Measurements from ENCODE around the gene SMIM22. TPM values are rescaled to one million over a fixed set of nuclear protein-coding genes. Genes with fewer than 3 reads are reported as not detected.
"Not testable (repeated sequence)": the region's sequence is repeated elsewhere in the genome, so short reads cannot be mapped to it uniquely, and the experiment has no call there.

The SMIM22 gene
- total RNA-seq, 1 donor from 2014 or later: 194 TPM

DNA sequence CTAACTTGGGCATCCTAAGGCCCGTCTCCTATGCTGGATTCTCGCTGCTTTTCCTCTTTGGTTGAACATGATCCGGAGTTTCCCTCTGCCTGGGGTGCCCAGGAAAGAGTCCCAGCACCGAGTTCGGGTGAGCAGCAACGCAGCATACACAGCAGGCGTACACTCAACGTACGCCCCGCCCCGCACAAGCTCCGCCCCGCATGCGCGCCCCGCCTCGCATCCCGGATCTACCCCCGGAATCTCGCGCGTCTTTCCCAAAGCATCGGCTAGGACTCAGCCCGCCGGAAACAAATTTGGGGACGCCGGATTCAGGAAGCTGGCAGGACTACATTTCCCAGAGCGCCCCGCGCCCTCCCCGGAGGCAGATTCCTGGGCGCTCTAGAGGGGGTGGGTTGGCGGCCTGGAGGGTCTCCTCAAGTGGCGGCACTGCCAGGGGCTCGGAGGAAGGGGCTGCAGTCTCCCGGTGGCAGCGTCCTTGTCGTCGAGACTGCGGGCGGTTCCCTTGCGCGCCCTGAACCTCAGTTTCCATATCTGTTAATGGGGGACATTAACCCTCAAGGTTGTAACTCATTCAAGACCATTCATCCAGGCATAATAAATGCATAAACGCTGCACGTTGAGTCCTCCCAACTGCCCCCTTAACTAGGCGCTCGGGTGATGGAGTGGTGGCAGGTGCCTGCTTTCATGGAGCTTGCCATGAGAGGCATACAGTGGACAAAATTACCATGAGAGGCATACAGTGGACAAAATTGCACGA, 26.4 kb upstream of the SMIM22 start:
- peak; percentile 98 for DNase-seq (ENCODE audit: low spot score)

DNA sequence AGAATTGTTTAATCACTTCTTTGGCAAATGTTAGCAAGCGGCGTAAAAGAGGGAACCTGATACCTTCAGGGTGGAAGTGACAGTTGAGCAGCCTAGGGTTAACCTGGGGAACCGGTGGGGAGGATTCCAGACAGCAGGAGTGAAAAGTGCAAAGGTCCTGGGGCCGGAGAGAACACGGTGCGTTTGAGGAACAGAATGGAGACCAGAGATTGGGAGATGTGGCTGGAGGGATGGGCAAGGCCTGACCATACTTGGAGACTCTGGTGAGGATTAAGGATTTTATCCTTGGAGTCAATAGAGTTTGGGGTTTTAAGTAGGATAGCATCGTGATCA, 25.9 kb upstream of the SMIM22 start:
- no peak for DNase-seq (ENCODE audit: low spot score)

DNA sequence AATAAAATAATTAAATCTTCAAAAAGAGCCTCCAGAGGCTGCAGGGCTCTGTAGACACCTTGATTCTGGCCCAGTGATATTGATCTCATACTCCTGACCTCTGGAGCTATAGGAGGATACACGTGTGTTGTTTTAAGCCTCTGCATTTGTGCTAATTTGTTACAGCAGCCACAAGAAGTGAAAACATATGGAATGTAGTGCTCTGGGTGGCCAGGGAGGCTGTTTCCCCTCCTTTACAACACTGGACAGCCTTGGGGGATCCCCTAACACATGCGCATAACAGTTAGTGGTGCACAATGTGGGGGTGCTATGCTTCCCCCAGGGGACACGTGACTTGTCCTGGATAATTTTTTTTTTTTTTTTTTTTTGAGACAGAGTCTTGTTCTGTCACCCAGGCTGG, 23.5 kb upstream of the SMIM22 start:
- no peak for DNase-seq (ENCODE audit: low spot score)

- no peak for DNase-seq (ENCODE audit: low spot score)
These were observed 22.8 kb upstream of the SMIM22 start for GRCh38 chr16:4772351-4772750.

DNA sequence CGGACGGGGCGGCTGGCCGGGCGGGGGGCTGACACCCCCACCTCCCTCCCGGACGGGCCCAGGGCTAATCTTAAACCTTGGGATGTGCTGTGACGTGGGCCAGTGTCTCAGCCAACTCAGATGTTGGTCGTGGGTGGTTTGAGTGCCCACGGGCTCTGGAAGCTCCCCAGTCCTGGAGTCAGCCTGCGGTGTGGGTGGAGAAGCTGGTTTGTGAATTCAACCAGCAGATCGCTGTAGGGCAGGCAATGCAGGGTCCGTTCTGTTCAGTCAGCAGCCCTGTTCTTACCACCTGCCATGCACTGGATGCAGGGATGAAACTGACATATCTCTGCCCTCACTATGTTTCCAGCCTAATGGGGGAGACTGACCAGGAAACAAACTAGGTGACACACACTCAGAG, 20.2 kb upstream of the SMIM22 start:
- DNase-seq (ENCODE audit: low spot score): no peak

- no peak for DNase-seq (ENCODE audit: low spot score)
These were observed 18.9 kb upstream of the SMIM22 start for GRCh38 chr16:4776141-4776705.

DNA sequence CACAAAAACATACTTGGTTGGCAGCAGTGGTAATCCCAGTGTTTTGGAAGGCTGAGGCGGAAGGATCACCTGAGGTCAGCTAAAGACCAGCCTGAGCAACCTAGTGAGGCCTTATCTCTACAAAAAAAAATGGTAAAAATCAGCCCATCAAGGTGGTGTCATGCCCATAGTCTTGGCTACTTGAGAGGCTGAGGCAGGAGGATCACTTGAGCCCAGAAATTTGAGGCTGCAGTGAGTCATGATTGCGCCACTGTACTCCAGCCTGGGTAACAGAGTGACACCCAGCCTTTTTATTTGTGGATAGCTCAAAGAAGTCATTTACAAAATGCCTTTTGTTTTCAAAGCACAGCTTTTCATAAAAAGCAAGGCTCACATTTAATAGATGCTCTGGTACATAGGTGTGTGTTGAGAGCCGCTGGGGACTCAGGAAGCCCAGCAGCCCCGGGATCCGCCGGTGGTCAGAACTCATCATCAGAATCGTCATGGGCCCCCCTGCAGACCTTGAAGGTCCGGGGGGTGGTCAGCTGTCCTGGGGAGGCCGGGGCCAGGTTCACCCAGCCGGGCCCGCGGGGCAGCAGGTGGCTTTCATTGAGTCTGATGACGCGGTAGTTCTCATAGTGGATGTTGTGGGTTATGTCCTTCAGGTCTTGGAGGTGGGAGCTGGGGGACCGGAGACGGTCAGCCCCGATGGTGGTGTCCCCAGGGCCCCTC, 17.7 kb upstream of the SMIM22 start:
- no peak for DNase-seq (ENCODE audit: low spot score)

DNA sequence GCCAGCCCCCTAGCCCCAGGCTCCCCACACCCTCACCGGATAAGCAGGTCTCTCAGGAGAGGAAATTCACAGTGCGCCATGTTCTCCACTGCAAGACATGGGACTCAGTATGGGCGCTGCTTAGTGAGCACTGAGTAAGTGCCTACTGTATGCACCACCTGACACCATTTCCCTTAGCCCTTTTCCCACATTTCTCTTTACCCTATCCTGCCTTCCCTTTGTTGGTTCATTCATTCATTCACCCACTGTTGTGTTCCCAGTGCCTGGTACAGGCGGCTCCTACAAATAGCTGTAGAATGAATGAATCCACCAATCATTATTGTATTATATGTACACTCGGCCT, 17.1 kb upstream of the SMIM22 start:
- DNase-seq (ENCODE audit: low spot score): no peak

DNA sequence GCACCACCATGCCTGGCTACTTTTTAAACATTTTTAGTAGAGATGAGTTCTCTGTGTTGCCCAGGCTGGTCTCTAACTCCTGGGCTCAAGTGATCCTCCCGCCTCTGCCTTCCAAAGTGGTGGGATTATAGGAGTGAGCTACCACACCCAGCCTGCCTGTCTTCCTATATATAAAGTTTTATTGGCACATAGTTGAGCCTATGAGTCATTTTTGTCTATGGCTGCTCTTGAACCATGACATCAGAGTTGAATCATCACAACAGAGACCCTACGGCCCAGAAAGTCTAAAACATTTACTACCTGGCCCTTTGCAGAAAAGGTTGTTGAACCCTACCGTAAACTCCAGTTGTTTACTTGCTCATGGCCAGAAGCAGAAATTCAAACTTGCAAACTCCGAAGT, 14.9 kb upstream of the SMIM22 start:
- no peak for DNase-seq (ENCODE audit: low spot score)

GRCh38 chr16:4783251-4783950, 11.8 kb upstream of the SMIM22 start:
- no peak for DNase-seq (ENCODE audit: low spot score)

- no peak for DNase-seq (ENCODE audit: low spot score)
These were observed 11.2 kb upstream of the SMIM22 start for GRCh38 chr16:4783951-4784336.

DNA sequence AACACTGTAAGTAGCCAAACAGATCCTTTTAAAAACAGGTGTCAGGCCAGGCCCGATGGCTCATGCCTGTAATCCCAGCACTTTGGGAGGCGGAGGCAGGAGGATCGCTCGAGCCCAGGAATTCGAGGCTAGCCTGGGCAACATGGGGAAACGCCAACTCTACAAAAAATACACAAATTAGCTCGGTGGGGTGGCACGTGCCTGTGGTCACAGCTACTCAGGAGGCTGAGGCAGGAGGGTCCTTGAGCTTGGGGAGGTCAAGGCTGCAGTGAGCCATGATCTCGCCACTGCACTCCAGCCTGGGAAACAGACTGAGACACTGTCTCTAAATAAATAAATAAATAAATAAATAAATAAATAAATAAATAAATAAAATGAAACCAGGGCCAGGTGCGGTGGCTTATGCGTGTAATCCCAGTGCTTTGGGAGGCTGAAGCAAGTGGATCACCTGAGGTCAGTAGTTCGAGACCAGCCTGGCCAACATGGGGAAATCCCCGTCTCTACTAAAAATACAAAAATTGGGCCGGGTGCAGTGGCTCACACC, 10.7 kb upstream of the SMIM22 start:
- DNase-seq (ENCODE audit: low spot score): not testable (repeated sequence)

DNA sequence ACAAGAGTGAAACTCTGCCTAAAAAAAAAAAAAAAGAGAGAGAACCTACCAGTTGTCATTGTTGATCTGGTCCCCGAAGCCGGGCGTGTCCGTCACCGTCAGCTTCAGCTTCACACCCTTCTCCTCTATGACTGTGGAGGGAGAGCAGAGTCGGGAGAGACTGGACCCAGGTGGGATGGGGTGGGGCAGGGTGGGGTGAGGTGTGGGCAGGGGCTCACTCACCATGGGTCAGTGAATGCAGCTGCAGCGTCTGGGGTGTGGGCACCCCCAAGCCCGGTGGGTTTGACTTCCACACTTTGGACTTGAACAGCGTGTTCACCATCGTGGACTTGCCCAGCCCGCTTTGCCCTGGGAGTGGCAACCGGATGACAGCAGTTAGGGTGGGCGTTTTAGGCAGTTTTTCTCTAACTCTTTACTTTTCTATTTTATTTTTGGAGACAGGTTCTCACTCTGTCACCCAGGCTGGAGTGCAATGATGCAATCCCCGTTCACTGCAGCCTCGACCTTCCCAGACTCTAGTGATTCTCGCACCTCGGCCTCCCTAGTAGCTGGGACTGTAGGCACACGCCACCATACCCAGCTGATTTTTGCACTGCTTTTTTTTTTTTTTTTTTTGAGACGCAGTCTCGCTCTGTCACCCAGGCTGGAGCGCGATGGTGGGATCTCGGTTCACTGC, 9.3 kb upstream of the SMIM22 start:
- no peak for DNase-seq (ENCODE audit: low spot score)

DNA sequence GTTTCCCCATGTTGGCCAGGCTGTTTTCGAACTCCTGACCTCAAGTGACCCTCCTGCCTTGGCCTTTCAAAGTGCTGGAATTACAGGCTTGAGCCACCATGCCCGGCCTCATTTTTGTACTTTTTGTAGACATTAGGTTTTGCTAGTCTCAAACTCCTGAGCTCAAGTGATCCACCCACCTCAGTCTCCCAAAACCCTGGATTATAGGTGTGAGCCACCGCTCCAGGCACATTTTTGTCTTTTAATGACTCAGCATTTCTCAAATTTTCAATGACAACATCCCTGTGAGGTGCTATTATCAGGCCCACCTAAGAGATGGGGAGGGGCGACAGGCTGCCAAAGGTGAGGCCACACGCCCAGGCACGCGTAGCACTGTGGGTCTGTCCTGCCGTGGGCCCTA, 8.1 kb upstream of the SMIM22 start:
- DNase-seq (ENCODE audit: low spot score): no peak

GRCh38 chr16:4787627-4788482, 7.3 kb upstream of the SMIM22 start, which contains the start of gene SEPTIN12:
Gene SEPTIN12, minus strand, starts transcription at chr16:4788345. Its CDS starts 700 bp downstream, at chr16:4787645.
- no peak for DNase-seq (ENCODE audit: low spot score)

- no peak for DNase-seq (ENCODE audit: low spot score)
These were observed 6.7 kb upstream of the SMIM22 start for GRCh38 chr16:4788489-4788889.

GRCh38 chr16:4788910-4789309, 6.3 kb upstream of the SMIM22 start:
- DNase-seq (ENCODE audit: low spot score): no peak

GRCh38 chr16:4790261-4790660, 4.9 kb upstream of the SMIM22 start:
- no peak for DNase-seq (ENCODE audit: low spot score)

DNA sequence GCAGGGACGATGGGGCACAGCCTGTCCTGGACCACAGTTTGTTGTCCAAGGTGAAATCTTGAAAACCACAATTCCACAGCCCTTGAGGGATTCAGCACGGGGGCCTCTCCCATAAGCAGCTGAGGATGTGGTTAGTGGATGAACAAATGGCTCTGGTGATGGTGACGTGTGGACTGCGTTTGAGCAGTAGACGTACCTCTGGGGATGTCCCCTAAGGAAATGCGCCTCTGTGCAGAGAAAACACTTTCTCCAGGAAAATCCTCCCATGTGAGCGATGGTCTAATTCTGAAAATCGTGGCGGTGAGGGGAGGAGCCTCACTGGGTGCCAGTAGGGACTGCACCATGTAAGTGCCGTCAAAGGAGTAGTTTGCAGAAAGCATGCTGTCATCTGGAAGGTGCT, 4.3 kb upstream of the SMIM22 start:
- no peak for DNase-seq (ENCODE audit: low spot score)

- DNase-seq (ENCODE audit: low spot score): no peak
These were observed 2.1 kb upstream of the SMIM22 start for GRCh38 chr16:4792951-4793513.

Measured in mucosa of gallbladder (tissue), 1 donor.